ENCODE measurements around the gene NIBAN1. TPM values are rescaled to one million over a fixed set of nuclear protein-coding genes. Genes with fewer than 3 reads are reported as not detected.

NIBAN1 gene
- total RNA-seq, 2 experiments from 2014 or later, result 28.4 to 33.9 TPM

GRCh38 chr1:184930645-184931044, 43.7 kb downstream of the NIBAN1 start:
- ATAC-seq (ENCODE audit: low read depth), result no peak
- Mint-ChIP-seq H3K36me3 (peaks cover 5% of the 10 kb centered on the region), H3K4me1 (peaks cover 1% of the 10 kb centered on the region), H3K4me3 (no peak overlapping the region), H3K27me3 (peaks cover 3% of the 10 kb centered on the region), H3K9me3 (peaks cover 7% of the 10 kb centered on the region), H3K27ac (no peak overlapping the region)
- DNase-seq, result no peak
- POLR2A ChIA-PET, result no interaction called here

DNA sequence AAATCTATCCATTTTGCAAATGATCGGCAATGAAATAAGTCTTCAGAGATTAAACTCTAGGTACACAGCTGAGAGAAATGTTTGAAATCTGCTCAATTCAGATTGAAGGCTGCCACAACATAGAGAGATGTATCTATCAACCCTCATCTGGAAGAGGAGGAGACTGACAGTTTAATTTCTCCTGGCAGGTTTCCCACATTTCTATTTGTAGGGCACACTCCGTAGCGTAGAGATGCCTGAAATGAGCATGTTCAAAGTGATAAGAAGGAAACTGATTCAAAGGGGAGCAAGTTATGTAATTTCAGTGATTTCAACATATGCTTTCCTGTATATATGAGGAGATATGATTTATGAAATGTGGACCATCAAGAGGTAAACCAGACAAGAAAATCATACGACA, 44.1 kb downstream of the NIBAN1 start:
- DNase-seq (no peak), ATAC-seq (ENCODE audit: low read depth) (no peak)
- Mint-ChIP-seq H3K9me3 (peaks cover 7% of the 10 kb centered on the region), H3K27me3 (peaks cover 3% of the 10 kb centered on the region), H3K4me3 (no peak overlapping the region), H3K4me1 (peaks cover 1% of the 10 kb centered on the region), H3K36me3 (peaks cover 5% of the 10 kb centered on the region), H3K27ac (no peak overlapping the region)
- POLR2A ChIA-PET, result no interaction called here

DNA sequence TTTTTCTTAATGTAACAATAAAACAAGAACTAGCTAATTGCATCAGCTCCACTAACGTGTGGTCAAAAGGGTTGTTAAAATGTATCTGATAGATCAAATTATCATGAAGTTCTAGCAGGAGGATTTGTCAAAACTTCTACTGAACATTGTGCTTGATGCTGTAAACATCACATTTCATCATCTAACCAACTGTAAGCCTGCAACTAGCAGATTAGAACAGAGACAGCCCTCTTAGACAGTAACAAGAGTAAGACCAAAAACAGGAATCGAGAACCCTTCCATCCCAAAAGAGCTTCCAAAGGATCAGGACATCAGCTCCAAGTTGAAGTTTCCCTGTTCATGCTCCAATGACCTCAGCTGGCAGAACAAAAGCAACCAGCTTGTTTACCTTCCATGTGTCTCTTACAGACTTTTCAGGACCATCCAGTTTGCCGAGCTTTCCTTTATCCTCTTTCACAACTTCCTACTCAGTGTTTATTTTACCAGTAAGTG, 44.6 kb downstream of the NIBAN1 start:
- Mint-ChIP-seq H3K27ac (no peak overlapping the region), H3K27me3 (peaks cover 3% of the 10 kb centered on the region), H3K9me3 (peaks cover 7% of the 10 kb centered on the region), H3K36me3 (peaks cover 5% of the 10 kb centered on the region), H3K4me1 (peaks cover 1% of the 10 kb centered on the region), H3K4me3 (no peak overlapping the region)
- ATAC-seq (ENCODE audit: low read depth) (no peak), DNase-seq (no peak)
- POLR2A ChIA-PET, result no interaction called here

DNA sequence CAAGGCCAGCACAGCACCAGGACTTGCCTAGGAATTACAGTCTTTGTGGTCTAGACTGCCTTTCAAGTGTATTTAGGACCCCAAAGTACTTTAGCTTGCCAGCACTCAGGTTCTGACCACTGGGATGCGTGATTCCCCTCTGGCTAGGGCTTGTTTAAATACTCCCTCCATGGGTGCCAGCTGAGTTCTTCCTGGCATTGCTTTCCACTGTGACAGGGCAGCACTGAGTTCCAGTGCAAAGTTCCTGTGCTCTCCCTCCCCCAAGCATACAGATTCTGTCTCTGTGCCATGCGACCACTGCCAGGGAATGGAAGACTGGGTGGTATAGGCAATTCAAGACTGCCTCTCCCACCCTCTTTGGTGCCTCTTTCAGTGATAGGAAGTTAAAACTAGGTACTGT, 45.9 kb downstream of the NIBAN1 start:
- Mint-ChIP-seq H3K27me3 (peaks cover 8% of the 10 kb centered on the region), H3K9me3 (peaks cover 4% of the 10 kb centered on the region), H3K4me1 (peaks cover 1% of the 10 kb centered on the region), H3K4me3 (no peak overlapping the region), H3K36me3 (peaks cover 3% of the 10 kb centered on the region), H3K27ac (no peak overlapping the region)
- POLR2A ChIA-PET, result no interaction called here
- DNase-seq, result no peak
- no peak for ATAC-seq (ENCODE audit: low read depth)

Other genes with a start within 250 kb of the NIBAN1 start
- gene EDEM3, start 219.7 kb downstream of the NIBAN1 start, total RNA-seq, result 10 to 100 TPM; 18.8 to 29.9 TPM
- gene RNF2, start 71.0 kb upstream of the NIBAN1 start, total RNA-seq, result 10 to 100 TPM; 21.3 to 23.7 TPM
- 10 to 100 TPM; 22.0 to 22.9 TPM for gene TRMT1L, start 182.4 kb upstream of the NIBAN1 start, total RNA-seq
- 1 to 10 TPM; 3.9 to 5.6 TPM for gene SWT1, start 182.7 kb upstream of the NIBAN1 start, total RNA-seq